GM18498 (cell line): ENCODE measurements around the gene ELAVL2.

Source experiments
- ATAC-seq: cut with Tn5 transposase; IDR thresholded peaks from one replicate; pipeline ENCODE4 v1.9.1; 2021; ENCODE audit warnings: mild to moderate bottlenecking, moderate library complexity; ENCODE audit not compliant: unreplicated experiment

ELAVL2 gene

GRCh38 chr9:23771746-23772384 is 54.2 kb downstream of the ELAVL2 start:
- no peak for ATAC-seq

GRCh38 chr9:23769307-23769935 is 56.6 kb downstream of the ELAVL2 start:
- ATAC-seq = no peak

GRCh38 chr9:23768861-23769260 is 57.2 kb downstream of the ELAVL2 start:
- ATAC-seq = no peak

GRCh38 chr9:23766613-23767012 is 59.4 kb downstream of the ELAVL2 start:
- no peak for ATAC-seq

- no peak for ATAC-seq
Observed at GRCh38 chr9:23765561-23765960, 60.5 kb downstream of the ELAVL2 start.

GRCh38 chr9:23764219-23764618 is 61.8 kb downstream of the ELAVL2 start:
- ATAC-seq = no peak

GRCh38 chr9:23754551-23754950 is 71.5 kb downstream of the ELAVL2 start:
- ATAC-seq = no peak

GRCh38 chr9:23752859-23753258 is 73.2 kb downstream of the ELAVL2 start:
- no peak for ATAC-seq

GRCh38 chr9:23751633-23752032 is 74.4 kb downstream of the ELAVL2 start:
- ATAC-seq = no peak

- no peak for ATAC-seq
Observed at GRCh38 chr9:23750808-23751207, 75.2 kb downstream of the ELAVL2 start.

- ATAC-seq = no peak
Observed at GRCh38 chr9:23747088-23748075, 78.7 kb downstream of the ELAVL2 start.

- no peak for ATAC-seq
Observed at GRCh38 chr9:23746317-23746716, 79.7 kb downstream of the ELAVL2 start.

GRCh38 chr9:23743036-23743435 is 83.0 kb downstream of the ELAVL2 start:
- no peak for ATAC-seq

GRCh38 chr9:23741351-23741750 is 84.7 kb downstream of the ELAVL2 start:
- ATAC-seq = no peak

GRCh38 chr9:23740531-23740930 is 85.5 kb downstream of the ELAVL2 start:
- ATAC-seq = no peak

- ATAC-seq = no peak
Observed at GRCh38 chr9:23739753-23740152, 86.3 kb downstream of the ELAVL2 start.

- no peak for ATAC-seq
Observed at GRCh38 chr9:23736293-23736692, 89.7 kb downstream of the ELAVL2 start.

GRCh38 chr9:23733495-23734078 is 92.5 kb downstream of the ELAVL2 start:
- no peak for ATAC-seq

- ATAC-seq = no peak
Observed at GRCh38 chr9:23731353-23731752, 94.7 kb downstream of the ELAVL2 start.

- no peak for ATAC-seq
Observed at GRCh38 chr9:23730364-23730763, 95.7 kb downstream of the ELAVL2 start.

GRCh38 chr9:23728736-23729135 is 97.3 kb downstream of the ELAVL2 start:
- no peak for ATAC-seq
